SK-N-MC (cell line): ENCODE results near the gene LRRC36.

ENCODE experiments used
- DNase-seq: peaks from one replicate; pipeline ENCODE4 v3.0.0-alpha.2; 2011; ENCODE audit warnings: low read depth, low spot score
- H3K27ac ChIP-seq: fragments of 200-600 bp; sonication (generic); 2 replicates; pipeline ENCODE4 v1.5.1; 2016; ENCODE audit warnings: mixed run types
- H3K36me3 ChIP-seq: fragments of 200-600 bp; sonication (generic); 2 replicates; pipeline ENCODE4 v1.6.1; 2017; ENCODE audit warnings: antibody characterized with exemption, low read length, mixed read lengths; ENCODE audit not compliant: insufficient read depth
- H3K4me3 ChIP-seq: fragments of 200-600 bp; sonication (generic); 2 replicates; pipeline ENCODE4 v1.5.1; 2016
- H3K9ac ChIP-seq: fragments of 200-600 bp; sonication (generic); 2 replicates; pipeline ENCODE4 v1.8.0; 2017; ENCODE audit warnings: mixed run types, mixed read lengths; ENCODE audit not compliant: insufficient read length
- H3K9me3 ChIP-seq: fragments of 200-600 bp; sonication (generic); 2 replicates; pipeline ENCODE4 v1.6.1; 2017; ENCODE audit warnings: low read depth, mild to moderate bottlenecking, antibody characterized with exemption, low read length, moderate library complexity, mixed read lengths
- EZH2 ChIP-seq: fragments of 200-600 bp; sonication (generic); IDR thresholded peaks from one replicate; pipeline ENCODE4 v1.6.1; 2017; ENCODE audit warnings: antibody characterized with exemption
- FOXP2 ChIP-seq: optimal IDR thresholded peaks from 2 replicates; pipeline ENCODE3; 2011; ENCODE audit warnings: mild to moderate bottlenecking, moderate library complexity; ENCODE audit not compliant: insufficient read depth; ENCODE audit errors: extremely low read length, control extremely low read depth
- POLR2AphosphoS5 ChIP-seq: IDR thresholded peaks from 2 replicates; pipeline ENCODE4 v1.6.1; 2012; ENCODE audit warnings: mild to moderate bottlenecking, low read depth, low read length, borderline replicate concordance

LRRC36 gene

GRCh38 chr16:67281536-67282446 is 44.8 kb upstream of the LRRC36 start:
- Histone ChIP-seq H3K9me3 (no peaks in the 10 kb centered on the region), H3K27ac (no peak overlapping the region), H3K36me3 (no peaks in the 10 kb centered on the region), H3K9ac (no peak overlapping the region), H3K4me3 (no peak overlapping the region)
- TF ChIP-seq POLR2AphosphoS5: no peak
- TF ChIP-seq FOXP2: no peak
- no peak for TF ChIP-seq EZH2
- no peak for DNase-seq

- TF ChIP-seq EZH2 (no peak), FOXP2 (no peak), POLR2AphosphoS5 (no peak)
- Histone ChIP-seq H3K27ac (no peak overlapping the region), H3K9me3 (no peaks in the 10 kb centered on the region), H3K4me3 (no peak overlapping the region), H3K9ac (no peak overlapping the region), H3K36me3 (no peaks in the 10 kb centered on the region)
- DNase-seq: no peak
Measured at GRCh38 chr16:67282447-67282805, 44.2 kb upstream of the LRRC36 start.

- TF ChIP-seq FOXP2: no peak
- TF ChIP-seq EZH2: no peak
- no peak for TF ChIP-seq POLR2AphosphoS5
- Histone ChIP-seq H3K36me3 (no peaks in the 10 kb centered on the region), H3K9me3 (no peaks in the 10 kb centered on the region), H3K9ac (no peak overlapping the region), H3K27ac (no peak overlapping the region), H3K4me3 (no peak overlapping the region)
- DNase-seq: no peak
Measured at GRCh38 chr16:67283039-67283825, 43.4 kb upstream of the LRRC36 start.

GRCh38 chr16:67283826-67284555 is 42.6 kb upstream of the LRRC36 start:
- H3K9me3 ChIP-seq: no peaks in the 10 kb centered on the region
- no peak for TF ChIP-seq POLR2AphosphoS5
- TF ChIP-seq EZH2: no peak
- no peak for TF ChIP-seq FOXP2
- H3K9ac ChIP-seq: no peak overlapping the region
- no peak for DNase-seq
- no peak overlapping the region for H3K4me3 ChIP-seq
- no peaks in the 10 kb centered on the region for H3K36me3 ChIP-seq
- no peak overlapping the region for H3K27ac ChIP-seq

- no peak for DNase-seq
- H3K36me3 ChIP-seq: no peaks in the 10 kb centered on the region
- no peak for TF ChIP-seq POLR2AphosphoS5
- no peak overlapping the region for H3K27ac ChIP-seq
- no peak overlapping the region for H3K9ac ChIP-seq
- H3K4me3 ChIP-seq: no peak overlapping the region
- H3K9me3 ChIP-seq: no peaks in the 10 kb centered on the region
Measured at GRCh38 chr16:67284699-67285646, 41.6 kb upstream of the LRRC36 start.

GRCh38 chr16:67286441-67287235 is 40.0 kb upstream of the LRRC36 start:
- Histone ChIP-seq H3K4me3 (no peak overlapping the region), H3K9me3 (no peaks in the 10 kb centered on the region), H3K27ac (no peak overlapping the region), H3K36me3 (no peaks in the 10 kb centered on the region), H3K9ac (no peak overlapping the region)
- no peak for TF ChIP-seq EZH2
- TF ChIP-seq FOXP2: no peak
- no peak for TF ChIP-seq POLR2AphosphoS5
- no peak for DNase-seq

- Histone ChIP-seq H3K36me3 (no peaks in the 10 kb centered on the region), H3K9ac (no peak overlapping the region), H3K27ac (no peak overlapping the region), H3K9me3 (no peaks in the 10 kb centered on the region), H3K4me3 (no peak overlapping the region)
- no peak for DNase-seq
- TF ChIP-seq POLR2AphosphoS5: no peak
- no peak for TF ChIP-seq EZH2
- no peak for TF ChIP-seq FOXP2
Measured at GRCh38 chr16:67287960-67288359, 38.7 kb upstream of the LRRC36 start.
